Suppressor macrophage (primary cell): ENCODE results near the gene PLA2R1.

Source experiments
- DNase-seq, 4 experiments: peaks; one replicate each; pipeline ENCODE4 v3.0.0-alpha.2; 2020 to 2022
- total RNA-seq, 17 experiments: gene quantifications; one replicate each; lab custom pipeline; 2026; ENCODE audit warnings: mixed read lengths in 6 of 17, inconsistent platforms in 3 of 17; lab: John Stamatoyannopoulos, UW

The PLA2R1 gene
- total RNA-seq, result 0 to 6.7 (median 0.07) reads per million in 17 experiments

DNA sequence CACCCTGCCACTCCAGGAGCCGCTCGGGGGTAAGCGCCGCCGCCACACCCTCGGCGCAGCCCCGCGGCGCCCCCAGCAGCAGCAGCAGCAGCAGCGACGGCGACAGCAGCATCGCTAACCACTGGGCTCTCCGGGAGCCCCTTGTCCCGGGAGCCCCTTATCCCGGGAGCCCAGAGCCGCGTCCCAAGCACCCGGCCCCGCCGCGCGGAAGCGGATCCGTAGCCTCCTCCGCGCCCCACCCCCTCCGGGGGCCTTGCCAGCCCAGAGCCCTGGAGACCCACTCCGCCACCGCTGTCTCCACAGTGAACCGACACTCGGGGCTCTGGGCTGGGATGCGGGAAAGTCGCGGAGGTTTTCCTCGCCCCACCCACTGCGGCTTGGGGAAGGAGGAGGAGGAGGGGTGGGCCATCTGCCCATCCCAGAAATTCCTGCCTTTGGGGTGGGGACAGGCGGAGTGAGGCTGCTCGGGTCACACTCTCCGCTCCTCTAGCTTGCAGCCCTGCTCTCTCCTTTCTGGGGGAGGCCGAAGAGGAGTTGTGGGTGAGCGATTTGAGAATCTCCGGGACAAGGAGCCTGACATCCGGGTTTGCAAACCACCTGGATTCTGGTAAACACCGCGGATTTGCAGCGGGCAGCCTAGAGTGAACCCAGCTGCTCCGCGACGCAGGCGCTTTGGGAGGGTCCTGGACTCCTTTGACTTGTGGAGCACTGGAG lies at the start of gene PLA2R1:
TSS of gene PLA2R1 (minus strand) at position 324 of the 714 bp plus-strand sequence. CDS start at position 112, 212 bp downstream.
- DNase-seq, result peak in 3 of 4 experiments; percentile 3 to 43 (median 37)

DNA sequence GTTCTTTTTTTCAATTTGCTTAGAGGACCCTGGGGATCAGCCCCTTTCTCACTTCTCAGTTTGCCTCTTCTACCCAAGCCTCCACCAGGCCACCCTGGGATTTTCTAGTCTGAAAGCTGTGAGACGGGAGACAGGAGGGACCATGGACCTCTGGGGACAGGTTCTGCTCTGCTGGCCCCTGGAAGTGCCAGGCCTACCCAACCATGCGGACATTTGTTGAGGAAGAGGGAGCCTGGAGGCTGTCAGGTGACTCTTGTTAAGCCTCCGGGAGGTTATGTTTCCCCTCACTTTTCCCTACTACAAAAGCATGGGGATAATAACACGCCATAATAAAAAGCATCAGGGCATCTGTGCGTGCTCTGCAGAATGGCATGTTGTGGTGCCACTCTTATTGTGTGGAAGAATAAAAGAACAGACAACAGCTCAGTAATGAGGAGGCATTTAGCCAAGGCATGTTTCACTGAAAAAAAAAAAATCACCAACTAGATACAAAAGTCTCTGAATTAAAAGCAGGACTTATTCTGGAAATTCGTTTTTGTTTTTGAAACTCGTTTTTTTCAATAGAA lies 48.3 kb upstream of the PLA2R1 start:
- no peak for DNase-seq

DNA sequence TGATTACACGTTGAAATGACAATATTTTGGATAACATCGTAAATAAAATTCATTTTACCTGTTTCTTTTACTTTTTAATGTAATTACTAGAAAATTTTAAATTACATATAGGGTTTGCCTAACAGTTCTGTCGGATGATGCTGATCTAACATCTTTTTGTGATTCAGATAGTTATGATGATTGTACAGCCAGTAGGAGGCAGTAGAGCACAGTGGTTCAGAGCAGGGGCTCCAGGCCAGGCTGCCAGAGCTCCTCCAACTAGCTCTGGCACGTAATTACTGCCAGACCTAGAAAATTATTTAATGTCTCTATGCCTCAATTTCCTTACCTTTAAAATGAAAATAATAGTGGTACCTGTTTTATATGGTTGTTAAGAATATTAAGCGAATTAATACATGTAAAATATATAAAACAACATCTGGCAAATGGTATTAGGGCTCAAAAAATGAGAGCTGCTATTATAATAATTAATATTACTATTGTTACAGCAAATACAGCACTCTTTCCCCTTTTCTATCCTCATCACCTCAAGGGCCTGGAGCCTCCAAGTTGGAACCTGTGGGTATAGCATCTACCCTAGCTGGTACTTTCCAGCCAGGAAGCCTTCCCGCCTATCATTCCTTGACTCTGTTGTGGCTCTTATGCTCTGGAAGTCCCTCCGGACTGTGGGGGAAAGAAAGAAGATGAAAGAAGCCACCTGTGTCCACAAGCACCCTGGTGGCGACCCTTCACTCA lies 47.7 kb upstream of the PLA2R1 start:
- peak; percentile 76 to 88 (median 84) for DNase-seq

DNA sequence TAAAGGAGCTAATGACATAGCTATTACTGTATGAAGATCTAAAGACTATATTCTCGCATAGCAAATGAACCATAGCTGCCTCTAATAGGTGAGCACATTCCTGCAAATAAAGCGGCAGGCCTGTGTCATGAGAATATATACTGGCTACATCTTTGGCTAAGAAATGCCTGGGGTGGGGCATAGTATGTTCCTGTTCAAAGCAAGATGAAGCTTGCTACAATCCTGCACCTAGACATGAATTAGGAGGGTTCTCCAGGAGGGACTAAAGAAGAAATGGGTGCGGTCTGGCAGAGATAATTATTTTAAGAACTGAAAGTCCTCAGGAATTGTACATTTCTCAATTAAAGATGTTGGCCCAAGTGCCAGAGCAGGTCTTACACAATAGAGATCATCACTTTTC lies 46.8 kb upstream of the PLA2R1 start:
- DNase-seq, result no peak

DNA sequence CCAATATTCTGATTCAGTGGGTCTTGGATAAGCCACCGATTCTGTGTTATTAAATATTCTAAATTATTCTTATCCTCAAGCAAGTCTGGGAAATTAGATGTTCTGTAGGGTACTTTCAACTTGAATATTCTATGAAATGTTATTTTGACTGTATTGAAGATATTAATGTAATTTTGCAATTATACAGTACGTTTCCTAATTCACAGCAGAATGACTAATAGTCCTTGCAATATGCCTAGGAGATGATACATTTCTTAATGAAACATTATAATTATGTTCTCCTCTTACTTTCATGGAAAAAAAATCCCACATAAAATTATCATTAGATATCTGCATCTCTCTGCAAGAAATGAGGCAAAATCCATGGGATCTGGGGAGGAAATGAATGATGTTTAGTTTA lies 46.2 kb upstream of the PLA2R1 start:
- peak in 1 of 4 experiments; percentile 8 for DNase-seq

DNA sequence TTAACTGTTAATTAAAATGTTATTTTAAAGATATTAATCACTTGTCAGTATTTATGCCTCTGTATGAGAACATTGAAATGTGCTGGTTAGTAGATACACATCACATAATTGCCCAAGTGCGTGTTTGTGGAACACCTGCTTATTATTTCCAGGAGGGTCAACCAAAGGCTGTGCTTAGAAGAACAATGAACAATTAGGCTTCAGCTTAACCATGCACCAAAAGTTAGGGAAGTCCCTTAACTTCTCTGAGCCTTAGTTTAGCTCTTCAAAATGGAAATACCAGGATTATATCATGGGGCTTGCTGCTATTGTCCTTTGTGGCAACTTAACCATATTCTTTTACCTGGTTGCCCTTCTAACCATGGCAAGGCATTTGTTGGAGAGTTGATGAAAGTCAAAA lies 43.0 kb upstream of the PLA2R1 start:
- DNase-seq, result no peak

DNA sequence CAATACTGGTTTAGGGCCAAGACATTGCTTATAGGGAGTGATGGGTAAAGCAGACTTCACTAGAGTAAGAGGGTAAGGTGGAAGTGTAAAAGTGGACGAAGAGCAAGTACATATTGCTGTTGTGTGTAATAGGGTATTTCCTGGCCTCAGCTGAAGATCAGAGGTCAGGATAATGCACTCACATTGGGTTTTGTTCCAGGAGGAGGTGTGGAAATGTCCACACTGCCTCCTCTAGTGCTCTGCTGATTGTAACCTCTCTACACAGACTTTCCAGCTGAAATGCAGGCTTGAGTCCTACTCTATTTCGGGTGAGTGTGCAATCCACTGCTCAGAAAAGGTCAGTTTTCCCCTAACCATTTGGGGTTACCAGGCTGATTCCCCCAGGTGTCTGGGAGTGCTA lies 41.7 kb upstream of the PLA2R1 start:
- DNase-seq, result no peak

DNA sequence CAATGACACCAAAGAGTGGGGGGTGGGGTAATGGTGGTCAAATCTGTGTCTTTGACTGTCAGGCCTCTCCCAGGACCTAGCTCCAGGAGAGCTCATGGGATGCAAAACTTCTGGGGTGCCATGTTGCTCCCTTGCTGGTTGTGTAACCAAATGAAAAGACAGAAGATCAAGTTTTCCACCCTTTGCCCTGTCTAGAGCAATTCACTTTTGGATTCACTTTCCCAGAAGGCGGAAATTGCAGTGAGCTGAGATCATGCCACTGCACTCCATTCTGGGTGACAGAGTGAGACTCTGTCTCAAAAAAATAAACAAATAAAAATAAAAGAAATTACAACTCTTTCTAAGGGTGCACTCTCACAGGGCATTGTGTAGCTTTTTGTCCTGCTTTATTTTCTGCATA lies 34.9 kb upstream of the PLA2R1 start:
- DNase-seq, result no peak

DNA sequence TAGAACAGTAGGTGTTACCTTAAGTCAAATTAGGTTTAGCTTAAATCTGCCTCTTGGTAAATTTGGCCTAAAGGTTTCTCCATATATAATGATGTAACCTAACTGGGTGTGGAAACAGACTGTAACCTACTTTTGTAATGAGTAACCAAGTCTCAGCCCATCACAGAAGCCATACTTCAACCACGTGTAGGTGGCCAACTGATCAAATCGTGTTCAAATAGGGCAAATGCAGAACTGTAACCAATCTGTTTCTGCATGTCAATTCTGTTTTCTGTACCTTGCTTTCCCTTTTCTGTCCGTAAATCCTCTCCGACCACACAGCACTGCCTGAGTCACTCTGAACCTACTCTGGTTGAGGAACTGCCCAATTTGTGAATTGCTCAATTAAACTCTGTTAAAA lies 34.0 kb upstream of the PLA2R1 start:
- peak; percentile 43 to 84 (median 70) for DNase-seq

DNA sequence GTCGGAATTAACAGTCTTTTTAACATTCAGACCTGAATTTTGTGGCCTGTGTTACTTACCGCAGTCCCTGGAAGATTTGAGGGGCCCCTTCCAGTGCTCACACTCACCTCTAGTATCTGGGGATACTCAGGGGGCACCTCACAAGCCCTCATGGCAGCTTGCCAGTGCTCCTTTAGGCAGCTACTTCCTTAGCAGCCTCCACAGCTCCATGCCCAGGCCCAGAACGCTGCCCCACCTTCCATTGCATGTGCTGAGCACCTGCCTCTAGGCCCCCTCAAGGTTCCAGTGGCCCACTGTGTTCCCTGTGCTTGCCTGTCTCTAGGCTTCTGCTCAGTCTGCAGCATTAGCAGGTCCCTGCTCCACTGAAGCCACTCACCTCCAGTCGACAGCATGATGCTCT lies 30.0 kb upstream of the PLA2R1 start:
- DNase-seq, result no peak

DNA sequence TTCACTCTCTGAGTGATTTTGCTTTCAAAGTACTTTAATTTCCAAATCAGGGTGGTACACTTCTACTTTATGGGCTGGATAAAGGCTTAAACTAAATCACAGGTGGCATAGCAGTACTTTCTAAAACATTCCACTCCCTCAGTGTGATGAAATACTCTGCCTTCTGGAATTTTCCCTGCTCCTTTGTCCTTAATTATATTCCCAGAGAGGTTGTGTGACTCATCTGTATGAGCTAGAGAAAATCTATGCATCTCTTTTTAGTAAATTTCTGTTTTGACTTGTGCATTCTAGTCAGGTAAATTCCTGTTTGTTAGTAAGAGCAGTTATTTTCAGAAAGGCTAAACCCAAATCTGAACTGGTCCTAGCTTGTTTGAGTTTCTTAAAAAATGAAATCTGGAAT lies 29.0 kb upstream of the PLA2R1 start:
- DNase-seq, result no peak

DNA sequence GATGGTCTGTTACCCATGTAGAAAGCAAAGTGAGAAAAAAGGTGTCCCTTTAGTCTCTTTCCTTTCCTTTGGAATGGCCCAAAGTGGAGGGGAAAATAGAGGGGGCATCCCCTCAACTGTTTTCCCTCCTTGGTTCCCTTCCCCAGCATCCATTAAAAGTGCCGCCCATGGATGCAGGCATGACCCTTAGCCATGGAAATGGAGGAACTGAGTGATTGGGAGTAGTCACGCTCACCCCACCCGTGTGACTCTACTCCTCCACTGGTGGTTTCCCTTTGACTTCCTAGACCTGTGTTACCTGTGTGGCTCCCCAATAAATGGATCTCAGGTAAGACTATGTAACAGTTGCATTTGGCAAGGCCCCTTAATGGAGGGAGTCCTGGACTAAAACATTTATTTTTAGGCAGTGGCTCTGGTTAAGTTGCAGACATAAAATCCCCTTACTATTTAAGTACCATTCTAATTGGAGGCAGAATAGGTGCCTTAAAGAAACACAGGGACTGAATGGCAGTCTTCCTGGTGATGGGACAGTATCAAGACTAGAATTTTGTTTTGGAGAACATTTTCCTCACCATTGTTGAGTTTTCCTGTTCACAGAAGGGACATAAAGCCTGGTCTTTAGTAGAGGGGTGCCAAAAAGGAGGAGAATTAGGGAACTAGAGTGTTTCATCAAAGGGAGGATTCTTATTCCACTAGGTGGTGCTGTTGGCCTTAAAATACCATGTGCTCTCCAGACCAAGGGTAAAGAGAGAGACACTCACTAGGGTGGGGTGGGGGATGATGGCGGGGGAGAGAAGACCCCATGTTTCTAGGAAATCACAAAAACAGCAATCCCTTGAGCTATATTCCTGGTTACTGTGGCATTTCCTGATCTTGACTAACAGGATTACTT lies 25.7 kb upstream of the PLA2R1 start:
- DNase-seq, result peak; percentile 43 to 66 (median 50)

DNA sequence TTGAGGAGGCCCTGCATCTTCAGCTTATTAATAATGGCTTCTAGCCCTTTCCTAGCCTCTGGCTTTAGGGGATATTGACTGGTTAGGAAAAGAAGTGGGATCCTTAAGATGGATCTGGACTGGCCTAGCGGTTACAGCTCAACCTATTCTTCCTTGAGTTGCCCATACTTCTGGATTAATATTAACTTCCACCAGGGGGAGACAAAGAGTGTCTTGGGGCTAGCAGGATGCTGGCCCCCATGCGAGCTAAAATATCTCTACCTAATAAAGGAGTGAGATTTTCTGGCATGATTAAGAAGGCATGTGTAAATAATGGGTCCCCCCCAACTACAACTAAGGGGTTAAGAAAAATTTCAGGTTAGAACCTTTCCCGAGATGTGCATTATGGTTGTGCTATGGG lies 23.2 kb upstream of the PLA2R1 start:
- peak in 1 of 4 experiments; percentile 21 for DNase-seq

DNA sequence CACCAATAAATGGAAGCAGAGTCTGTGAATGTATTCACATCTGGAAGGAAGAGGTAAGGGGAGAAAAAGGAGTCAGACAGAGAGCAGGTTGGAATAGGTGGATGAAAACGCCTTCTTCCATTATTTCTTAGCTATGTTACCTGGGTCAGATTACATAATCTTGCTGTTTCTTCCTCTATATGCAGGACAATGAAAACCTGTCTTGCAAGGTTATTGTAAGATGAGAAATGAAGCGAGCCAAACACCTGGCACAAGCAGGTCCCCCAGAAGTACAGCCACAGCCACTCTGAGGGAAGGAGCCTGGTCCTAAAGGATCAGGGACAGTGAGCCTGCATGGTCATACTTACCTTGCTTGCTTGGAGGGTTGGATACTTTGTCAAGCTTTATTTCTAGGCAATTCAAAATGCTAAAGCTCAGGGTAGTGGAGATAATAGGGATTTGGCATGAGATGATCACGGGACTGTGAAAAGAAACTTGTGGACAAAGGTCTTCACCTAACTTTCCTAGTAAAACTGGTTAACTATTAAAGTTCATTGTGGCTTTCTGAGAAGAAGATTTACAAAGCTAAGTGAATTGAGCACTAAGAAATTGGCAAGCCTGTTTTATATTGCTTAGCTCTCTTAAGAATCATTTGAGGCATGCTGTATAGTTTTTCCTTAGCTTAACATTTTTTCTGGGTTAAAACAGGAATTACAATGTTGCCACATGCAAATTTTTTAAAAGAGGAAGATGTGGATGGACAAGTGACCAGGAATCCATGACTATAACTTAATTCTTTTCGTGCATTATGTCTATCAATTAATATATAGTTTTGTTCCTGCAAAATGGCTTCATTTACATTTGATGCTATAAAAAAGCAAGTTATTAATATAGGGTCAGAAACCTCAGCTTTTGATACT lies 15.7 kb upstream of the PLA2R1 start:
- peak in 3 of 4 experiments; percentile 8 to 62 (median 51) for DNase-seq

DNA sequence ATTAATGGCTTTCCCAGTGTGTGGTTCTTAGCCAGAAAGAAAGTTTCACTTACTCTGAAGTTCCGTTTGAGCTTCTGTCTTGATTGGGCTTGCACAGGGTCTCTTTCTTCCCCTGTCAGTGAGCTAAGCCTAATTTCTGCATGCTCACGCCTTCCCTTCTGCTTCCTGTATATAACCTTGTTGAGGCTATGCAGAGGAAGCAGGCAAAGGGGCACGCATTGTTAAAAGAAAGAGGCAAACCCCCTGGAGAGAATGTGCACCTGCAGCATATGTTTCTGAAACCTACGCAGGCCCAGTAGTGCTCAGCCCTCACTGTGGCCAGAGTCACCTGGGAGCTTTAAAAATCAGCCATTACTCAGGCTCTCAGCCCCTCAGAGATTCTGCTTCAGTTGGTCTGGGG lies 14.5 kb upstream of the PLA2R1 start:
- peak; percentile 24 to 57 (median 38) for DNase-seq

DNA sequence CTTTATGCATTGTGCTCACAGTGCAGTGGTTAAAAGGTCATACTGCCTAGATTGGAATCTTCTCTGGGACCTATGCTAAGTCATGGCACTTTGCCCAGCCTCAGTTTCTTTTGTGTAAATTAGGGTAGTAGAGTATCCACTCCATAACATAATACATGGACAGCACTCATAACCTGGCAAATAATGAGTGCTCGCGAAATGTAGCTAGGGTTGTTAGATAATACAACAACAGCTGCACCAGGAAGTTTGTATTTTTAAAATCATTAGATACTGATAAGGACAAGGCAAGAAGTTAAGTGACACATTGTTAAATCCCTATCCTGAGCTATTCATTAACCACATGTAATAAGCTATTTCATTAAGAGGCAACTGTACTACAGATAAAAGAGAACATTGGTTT lies 13.8 kb upstream of the PLA2R1 start:
- DNase-seq, result no peak

DNA sequence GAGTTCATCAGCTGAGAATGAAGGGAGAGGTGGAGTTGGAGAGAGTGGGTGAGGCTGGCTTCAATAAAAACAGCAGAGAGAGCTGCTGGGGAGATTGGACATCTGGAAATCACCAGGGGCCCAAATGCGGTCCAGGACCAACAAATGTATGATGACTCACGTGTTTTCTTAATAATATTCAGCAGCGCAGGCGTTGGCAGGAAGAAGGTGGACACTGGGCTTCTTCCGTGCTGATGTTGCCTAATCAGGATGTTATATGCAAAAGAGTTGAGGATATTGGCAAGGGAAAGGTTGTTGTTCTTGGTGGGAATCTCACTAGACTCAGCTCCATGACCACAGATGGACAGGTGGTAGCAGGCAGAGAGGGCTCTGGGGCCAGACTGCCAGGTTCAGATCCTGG lies 12.8 kb upstream of the PLA2R1 start:
- DNase-seq, result peak in 2 of 4 experiments; percentile 8 to 28

DNA sequence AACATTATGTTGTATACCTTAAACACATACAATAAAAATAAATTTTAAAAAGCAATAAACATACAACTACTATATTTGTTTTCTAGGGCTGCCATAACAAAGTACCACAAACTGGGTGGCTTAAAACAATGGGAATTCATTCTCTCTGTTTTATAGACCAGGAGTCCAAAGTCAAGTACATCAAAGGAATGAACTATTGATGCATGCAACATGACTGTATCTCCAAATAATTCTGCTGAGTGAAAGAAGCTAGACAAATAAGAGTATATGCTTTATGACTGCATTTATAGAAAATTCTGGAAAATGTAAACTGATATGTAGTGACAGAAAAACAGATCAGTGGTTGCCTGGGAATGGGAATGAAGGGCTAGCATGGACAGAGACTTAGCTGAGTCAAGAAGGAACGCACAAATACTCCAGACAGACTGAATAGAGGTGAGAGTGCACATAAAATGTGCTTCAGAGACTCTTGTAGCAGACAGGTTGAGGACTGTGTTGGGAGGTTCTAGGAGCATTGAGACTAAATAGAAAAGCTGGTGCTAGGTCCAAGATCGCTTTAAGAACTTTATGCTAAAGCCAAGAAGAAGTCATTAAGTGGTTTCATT lies 11.0 kb upstream of the PLA2R1 start:
- no peak for DNase-seq

DNA sequence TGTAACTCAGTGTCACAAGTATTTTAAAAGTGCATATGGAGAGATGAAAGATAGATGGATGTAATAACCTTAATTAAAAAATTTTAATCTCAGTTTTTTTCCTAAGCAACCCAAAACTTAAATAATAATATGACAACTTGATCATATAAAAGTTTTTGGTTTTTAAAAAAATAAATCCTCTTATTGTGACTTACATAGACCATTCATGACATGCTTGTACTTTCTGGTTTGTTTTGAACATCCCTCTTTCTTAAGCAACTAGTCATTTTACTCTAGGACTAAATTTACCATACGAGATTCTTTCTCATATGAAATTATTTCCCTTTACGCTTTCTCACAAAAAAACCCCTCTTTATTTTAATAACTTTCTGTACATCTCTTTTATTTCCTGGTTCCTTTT lies 6.5 kb upstream of the PLA2R1 start:
- no peak for DNase-seq

DNA sequence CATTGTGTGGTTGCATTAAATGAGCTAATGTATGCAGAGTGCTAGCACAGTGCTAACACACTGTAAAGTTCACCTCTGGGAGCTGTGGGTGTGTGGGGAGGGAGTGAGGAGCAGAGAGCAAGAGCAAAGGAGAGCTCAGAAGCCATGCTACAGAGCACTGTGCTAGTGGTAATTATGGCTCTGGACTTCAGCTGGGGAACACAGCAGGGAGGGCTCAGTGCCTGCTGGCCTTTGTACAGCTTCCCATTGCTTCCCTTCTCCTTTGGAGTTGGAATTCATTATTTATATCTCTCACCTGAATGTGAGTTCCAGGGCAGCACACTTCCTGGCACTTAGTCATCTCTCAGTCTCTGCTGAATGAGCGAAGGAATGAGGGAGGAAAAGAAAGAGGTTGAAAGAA lies 2.5 kb upstream of the PLA2R1 start:
- no peak for DNase-seq
